Measurements from ENCODE around the gene EIF4G3.
A peak's percentile ranks its signal among the peaks of the same experiment; 100 is the strongest.

EIF4G3 gene

DNA sequence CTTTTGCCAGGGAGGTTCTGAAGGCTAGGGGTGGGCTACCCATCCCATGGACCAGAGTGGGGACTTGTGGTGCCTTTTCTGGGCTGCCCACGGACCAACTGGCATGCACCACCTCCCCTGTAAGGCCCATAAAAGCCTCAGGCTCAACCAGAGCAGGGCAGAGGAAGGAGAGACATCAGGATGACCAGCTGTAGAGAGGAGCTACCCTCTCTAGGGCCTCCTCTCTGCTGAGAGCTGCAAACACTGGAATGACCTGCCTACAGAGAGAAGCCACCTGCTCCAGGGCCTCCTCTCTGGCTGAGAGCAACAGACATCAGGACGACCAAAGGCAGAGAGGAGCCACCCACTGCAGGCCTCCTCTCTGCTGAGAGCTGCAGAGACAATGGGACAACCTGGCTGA, 140.9 kb downstream of the EIF4G3 start:
- Histone ChIP-seq H3K27me3 (no peaks in the 10 kb centered on the region), H3K4me3 (no peak overlapping the region), H3K4me1 (peaks cover 0 to 20% (median 8%) of the 10 kb centered on the region in 4 donors), H3K9me3 (no peaks in the 10 kb centered on the region), H3K36me3 (no peaks in the 10 kb centered on the region), H3K27ac (no peak overlapping the region)
- intact Hi-C loops (cut with DNase I; ENCODE audit: low total_unique reads), result no loop called here
- TF ChIP-seq, protein P1, sequence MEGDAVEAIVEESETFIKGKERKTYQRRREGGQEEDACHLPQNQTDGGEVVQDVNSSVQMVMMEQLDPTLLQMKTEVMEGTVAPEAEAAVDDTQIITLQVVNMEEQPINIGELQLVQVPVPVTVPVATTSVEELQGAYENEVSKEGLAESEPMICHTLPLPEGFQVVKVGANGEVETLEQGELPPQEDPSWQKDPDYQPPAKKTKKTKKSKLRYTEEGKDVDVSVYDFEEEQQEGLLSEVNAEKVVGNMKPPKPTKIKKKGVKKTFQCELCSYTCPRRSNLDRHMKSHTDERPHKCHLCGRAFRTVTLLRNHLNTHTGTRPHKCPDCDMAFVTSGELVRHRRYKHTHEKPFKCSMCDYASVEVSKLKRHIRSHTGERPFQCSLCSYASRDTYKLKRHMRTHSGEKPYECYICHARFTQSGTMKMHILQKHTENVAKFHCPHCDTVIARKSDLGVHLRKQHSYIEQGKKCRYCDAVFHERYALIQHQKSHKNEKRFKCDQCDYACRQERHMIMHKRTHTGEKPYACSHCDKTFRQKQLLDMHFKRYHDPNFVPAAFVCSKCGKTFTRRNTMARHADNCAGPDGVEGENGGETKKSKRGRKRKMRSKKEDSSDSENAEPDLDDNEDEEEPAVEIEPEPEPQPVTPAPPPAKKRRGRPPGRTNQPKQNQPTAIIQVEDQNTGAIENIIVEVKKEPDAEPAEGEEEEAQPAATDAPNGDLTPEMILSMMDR (IDR thresholded peaks at IDR 0.05), result no peak
- no peak for DNase-seq

DNA sequence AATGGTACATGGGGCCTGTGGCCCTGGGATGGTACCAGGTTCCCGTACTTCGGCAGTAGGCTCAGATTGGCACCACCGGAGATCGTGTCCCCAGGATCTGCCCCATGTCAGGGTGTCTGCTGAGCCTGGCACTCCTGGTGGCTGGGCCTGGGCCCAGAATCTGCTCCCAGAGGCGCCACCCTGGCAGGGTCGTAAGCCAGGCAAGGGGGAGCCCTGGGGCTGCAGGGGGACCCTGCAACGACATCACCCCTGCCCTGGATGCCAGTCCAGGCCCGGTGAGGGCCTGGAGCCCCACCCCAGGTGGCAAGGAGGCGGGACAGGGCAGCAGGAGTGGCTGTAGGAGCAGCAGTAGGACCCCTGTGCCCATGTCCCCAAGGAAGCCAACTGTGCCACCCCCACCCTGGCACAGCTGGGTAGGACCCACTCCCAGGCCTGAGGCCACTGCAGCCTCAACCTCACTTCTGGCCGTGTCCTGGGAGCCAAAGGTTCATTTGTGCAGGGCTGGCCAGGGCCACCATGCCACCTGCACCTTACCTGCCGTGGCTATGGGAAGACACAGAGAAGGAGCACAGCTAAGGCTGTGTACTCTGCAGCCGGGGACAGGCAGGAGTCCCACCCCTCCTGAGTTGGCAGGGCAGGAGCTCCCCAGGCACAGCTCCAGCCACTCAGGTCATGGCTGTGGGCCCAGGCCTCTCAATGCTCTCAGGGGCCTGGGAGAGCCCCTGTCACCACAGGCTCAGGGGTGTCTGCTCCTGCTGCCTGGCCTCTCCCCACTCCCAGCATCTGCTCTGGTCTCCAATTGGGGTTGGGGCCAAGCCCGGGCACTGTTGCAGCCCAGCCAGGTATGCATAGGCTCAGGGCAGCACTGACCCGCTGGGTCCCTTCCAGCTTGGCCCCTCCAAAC, 141.7 kb downstream of the EIF4G3 start:
- Histone ChIP-seq H3K9me3 (no peaks in the 10 kb centered on the region), H3K4me1 (peaks cover 0 to 20% (median 8%) of the 10 kb centered on the region in 4 donors), H3K36me3 (no peaks in the 10 kb centered on the region), H3K27ac (no peak overlapping the region), H3K27me3 (no peaks in the 10 kb centered on the region), H3K4me3 (no peak overlapping the region)
- no peak for DNase-seq
- intact Hi-C loops (cut with DNase I; ENCODE audit: low total_unique reads), result no loop called here
- TF ChIP-seq, protein P1 (IDR thresholded peaks at IDR 0.05), result no peak

DNA sequence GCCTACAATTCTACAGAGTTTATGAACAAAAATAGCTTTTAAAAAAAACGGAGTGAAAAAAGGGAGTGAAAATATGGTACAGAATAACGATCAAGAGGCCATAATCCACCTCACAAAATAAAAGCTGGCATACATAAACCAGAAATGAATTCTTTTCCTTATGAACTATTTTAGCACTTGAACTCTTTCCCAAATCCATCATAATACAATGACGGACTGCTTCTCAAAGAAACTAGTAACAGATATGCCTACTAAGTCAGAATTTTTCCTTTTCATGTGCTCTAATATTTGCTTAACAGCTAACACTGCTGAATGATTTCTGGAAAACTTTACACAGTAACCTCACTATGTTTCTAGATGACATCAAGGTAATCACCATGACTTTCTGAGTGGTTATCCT, 144.0 kb downstream of the EIF4G3 start:
- Histone ChIP-seq H3K4me1 (peaks cover 0 to 20% (median 8%) of the 10 kb centered on the region in 4 donors), H3K9me3 (no peaks in the 10 kb centered on the region), H3K4me3 (no peak overlapping the region), H3K27ac (peak overlapping the region in 1 of 2 donors; percentile 25), H3K36me3 (no peaks in the 10 kb centered on the region), H3K27me3 (no peaks in the 10 kb centered on the region)
- no peak for DNase-seq
- TF ChIP-seq, protein P1 (IDR thresholded peaks at IDR 0.05), result no peak
- intact Hi-C loops (cut with DNase I; ENCODE audit: low total_unique reads), result no loop called here

DNA sequence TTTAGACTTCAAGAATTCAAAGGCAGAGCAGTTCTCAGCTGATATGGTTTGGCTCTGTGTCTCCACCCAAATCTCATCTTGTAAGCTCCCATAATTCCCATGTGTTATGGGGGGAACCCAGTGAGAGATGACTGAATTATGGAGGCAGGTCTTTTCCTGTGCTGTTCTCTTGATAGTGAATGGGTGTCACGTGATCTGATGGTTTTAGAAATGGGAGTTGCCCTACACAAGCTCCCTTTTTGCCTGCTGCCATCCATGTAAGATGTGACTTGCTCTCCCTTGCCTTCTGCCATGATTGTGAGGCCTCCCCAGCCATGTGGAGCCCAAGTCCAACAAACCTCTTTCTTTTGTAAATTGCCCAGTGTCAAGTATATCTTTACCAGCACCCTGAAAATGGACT, 146.5 kb downstream of the EIF4G3 start:
- intact Hi-C loops (cut with DNase I; ENCODE audit: low total_unique reads), result no loop called here
- Histone ChIP-seq H3K36me3 (no peaks in the 10 kb centered on the region), H3K9me3 (no peaks in the 10 kb centered on the region), H3K4me1 (peaks cover 0 to 16% (median 4%) of the 10 kb centered on the region in 4 donors), H3K27ac (no peak overlapping the region), H3K4me3 (no peak overlapping the region), H3K27me3 (no peaks in the 10 kb centered on the region)
- DNase-seq, result no peak
- TF ChIP-seq, protein P1 (IDR thresholded peaks at IDR 0.05), result no peak

DNA sequence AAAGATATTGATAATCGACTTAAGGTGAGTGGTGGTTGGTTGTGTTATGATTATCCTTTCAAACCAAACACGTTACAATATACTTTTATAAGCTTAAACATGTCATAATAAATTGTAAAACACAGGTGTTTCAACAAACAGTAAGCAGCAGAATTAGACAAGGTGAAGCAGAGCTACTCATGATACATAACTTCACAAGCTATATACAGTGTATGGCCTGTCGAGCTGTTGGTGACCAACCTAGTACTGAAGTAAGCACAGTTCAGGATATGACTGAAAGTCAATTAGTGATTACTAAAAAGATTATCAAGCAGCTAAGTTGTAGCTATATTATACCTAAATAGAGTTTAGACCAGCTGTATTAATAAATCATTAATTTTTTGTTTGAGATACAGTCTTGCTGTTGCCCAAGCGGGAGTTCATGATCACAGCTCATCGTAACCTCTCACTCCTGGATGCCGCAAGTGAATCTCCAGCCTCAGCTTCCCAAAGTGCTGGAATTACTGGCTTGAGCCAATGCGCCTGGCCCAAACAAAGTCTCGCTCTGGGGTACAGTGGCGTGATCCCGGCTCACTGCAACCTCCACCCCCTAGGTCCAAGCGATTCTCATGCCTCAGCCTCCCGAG, 148.1 kb downstream of the EIF4G3 start:
- H3K4me1 ChIP-seq, result peaks cover 0 to 12% (median 3%) of the 10 kb centered on the region in 4 donors
- no peaks in the 10 kb centered on the region for H3K36me3 ChIP-seq
- intact Hi-C loops (cut with DNase I; ENCODE audit: low total_unique reads), result no loop called here
- H3K27me3 ChIP-seq, result no peaks in the 10 kb centered on the region
- no peaks in the 10 kb centered on the region for H3K9me3 ChIP-seq
- no peak for DNase-seq
- no peak overlapping the region for H3K4me3 ChIP-seq
- no peak overlapping the region for H3K27ac ChIP-seq
- TF ChIP-seq, protein P1 (IDR thresholded peaks at IDR 0.05), result no peak

Measured in tibial artery (tissue), 4 donors.